HG03108 (cell line): Measurements from ENCODE around the gene BZW1.

Experiments used
- ATAC-seq: cut with Tn5 transposase; IDR thresholded peaks from one replicate; pipeline ENCODE4 v1.9.1; 2021; ENCODE audit warnings: moderate library complexity; ENCODE audit not compliant: unreplicated experiment

The BZW1 gene

DNA sequence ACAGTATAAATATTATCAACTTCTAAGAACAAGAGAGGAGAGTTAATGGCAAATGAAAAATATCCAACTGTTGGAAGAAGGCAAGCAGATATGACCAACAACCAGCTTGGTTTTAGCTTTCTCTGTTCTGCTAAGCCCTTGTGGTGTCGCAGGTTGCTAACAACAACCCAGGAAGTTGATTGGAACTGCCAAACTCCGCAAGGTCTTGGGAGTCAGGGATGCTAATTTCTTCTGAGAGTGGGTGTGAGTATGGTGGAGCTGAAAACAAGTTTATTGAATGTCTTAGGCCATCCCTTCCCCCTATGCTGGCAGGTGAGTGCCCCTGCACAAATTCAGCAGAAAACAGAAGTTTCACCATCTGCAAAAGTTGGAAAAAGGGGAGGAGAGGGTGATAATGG lies 17.5 kb downstream of the BZW1 start:
- no peak for ATAC-seq

DNA sequence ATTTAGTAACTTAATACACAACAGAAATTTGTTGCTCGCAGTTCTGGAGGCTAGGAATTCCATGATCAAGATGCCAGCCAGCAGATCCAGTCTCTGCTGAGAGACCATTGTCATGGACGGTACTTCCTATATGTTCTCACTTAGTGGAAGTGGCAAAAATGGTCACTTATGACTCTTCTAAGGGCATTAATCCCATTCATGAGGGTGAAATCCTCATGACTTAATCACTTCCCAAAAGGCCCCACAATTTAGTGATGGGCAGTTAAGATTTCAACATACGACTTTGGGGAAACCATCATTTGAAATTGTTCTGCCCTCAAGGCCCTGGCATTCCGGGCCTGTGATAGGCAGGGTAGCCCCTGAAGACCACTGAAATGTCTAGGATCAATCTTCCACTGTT lies 23.0 kb downstream of the BZW1 start:
- no peak for ATAC-seq

GRCh38 chr2:200839513-200839912 lies 27.8 kb downstream of the BZW1 start:
- ATAC-seq, result no peak

DNA sequence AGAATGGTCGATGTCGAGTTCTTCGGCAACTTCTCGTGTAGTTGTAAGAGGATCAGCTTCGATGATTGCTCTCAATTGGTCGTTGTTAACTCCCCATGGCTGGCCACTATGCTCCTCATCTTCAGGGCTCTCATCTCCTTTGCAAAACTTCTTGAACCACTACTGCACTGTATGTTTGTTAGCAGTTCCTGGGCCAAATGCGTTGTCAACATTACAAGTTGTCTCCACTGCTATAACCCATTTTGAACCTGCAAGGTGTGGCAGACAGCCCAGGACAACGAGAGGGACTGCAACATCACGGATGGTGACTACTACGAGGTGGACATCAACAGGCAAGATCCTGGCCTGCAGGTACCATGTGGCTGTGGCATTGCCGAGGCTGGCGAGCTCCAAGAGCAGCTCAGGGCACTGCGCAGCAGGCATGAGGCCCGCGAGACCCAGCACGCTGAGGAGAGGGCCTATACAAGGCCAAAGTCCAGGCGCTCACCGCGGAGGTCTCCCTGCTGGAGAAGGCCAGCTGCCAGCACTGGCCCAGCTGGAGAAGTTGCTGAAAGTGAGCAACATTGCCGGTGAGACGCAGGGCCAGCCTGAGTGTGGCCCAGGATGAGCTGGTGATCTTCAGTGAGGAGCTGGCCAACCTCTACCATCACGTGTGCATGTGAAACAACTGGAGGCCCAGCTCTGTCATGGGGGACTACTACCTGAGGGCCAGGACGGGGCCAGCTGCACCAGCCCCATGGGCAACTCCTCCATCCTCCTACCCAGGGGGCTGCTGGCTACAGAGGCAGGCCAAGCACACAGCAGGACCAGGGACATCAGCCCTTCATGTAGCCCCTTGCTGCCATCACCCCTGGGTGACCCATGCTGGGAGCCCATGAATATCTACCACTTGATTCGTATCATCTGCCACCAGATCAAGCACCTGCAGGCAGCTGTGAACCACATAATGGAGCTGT lies 32.6 kb downstream of the BZW1 start:
- ATAC-seq, result no peak

- ATAC-seq, result no peak
Measured at GRCh38 chr2:200845194-200845593, 33.5 kb downstream of the BZW1 start.

DNA sequence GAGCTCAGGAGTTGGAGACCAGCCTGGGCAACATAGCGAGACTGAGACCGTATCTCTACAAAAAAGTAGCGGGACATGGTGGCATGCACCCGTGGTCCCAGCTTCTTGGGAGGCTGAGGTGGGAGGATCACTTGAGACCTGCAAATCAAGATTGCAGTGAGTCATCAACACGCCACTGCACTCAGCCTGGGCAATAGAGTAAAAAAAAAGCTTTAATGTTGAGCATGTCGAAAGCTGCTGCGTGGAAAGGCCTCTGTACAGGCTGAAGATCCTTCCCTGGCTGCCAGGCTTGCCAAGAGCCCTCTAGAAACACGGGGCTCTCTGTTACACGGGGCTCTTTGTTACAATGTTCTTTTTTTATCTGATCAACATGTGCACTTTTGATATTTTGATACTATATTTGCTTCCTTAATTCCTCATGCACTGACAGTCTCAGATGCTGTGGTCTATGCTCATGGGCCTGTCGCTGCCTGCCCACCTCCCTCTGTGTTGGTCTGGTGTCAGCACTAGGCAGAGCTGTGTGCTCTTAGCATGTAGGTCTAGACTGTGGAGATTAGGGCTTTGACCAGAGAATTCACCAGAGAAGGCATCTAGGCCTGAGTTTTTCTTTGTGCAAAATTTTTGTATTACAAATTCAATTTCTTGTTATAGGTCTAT lies 34.1 kb downstream of the BZW1 start:
- ATAC-seq, result no peak

DNA sequence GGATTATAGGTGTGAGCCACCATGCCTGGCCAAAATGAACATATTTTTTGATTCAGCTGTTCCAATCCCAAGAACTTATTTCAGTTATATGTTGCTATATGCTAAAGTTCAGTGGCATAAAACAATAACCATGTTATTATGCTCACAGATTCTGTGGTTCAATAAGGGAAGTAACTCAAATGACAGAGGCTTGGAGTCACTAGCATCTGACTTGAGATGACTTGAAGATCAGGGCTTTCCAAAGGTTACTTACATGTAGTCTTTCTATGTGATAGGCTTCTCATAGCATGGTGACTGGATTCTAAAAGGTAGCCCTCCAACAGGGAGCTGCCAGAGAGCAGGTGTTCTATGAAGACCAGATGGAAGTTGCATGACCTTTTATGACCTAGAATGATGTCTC lies 35.6 kb downstream of the BZW1 start:
- no peak for ATAC-seq

DNA sequence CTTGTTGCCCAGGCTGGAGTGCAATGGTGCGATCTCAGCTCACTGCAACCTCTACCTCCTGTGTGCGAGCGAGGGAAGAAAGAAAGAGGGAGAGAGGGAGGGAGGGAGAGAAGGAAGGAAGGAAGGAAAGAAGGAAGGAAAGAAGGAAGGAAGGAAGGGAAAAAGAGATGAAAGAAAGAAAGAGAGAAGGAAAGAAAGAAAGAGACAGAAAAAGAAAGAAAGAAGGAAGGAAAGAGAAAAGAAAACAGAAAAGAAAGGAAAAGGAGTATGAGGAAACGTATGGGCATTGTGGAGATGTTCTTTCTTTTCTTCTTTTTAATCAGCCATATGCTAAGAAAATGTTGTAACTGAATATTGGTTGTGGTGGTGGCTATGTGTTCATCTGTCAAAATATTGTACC lies 36.2 kb downstream of the BZW1 start:
- ATAC-seq, result no peak

- ATAC-seq, result no peak
Measured at GRCh38 chr2:200850512-200851256, 39.0 kb downstream of the BZW1 start.

DNA sequence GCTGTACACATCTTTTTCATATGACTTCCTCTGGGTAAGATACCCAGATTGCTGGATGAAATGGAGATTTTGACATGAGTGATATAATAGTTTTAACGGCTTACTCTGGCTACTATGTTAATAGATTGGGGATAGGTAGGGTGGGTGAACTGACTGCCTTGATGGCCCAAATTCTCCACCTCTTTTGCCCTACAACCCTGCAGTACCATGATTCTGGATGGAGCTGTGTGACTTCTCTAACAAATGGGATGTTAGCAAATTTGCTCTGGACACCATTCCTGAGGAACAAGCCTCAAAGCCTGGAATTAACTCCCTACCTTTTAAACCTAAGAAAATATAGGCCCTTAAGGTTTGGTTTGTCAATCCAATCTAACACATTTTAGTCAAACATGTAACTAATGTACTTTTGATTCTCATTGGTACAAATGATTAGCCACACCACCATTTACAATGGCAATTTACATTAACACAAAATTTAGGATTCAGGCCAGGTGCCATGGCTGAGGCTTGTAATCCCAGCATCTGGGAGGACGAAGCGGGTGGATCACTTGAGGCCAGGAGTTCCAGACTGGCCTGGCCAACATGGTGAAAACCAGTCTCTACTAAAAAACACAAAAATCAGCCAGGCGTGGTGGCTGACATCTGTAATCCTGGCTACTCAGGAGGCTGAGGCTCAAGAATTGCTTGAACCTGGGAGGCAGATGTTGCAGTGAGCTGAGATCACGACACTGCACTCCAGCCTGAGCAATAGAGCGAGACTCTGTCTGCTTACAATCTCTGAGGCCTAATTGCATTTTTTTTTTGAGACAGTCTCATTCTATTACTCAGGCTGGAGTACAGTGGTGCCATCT lies 39.9 kb downstream of the BZW1 start:
- ATAC-seq, result no peak

- no peak for ATAC-seq
Measured at GRCh38 chr2:200852605-200853004, 40.9 kb downstream of the BZW1 start.

- ATAC-seq, result no peak
Measured at GRCh38 chr2:200856806-200857205, 45.1 kb downstream of the BZW1 start.

- ATAC-seq, result no peak
Measured at GRCh38 chr2:200860092-200860795, 48.5 kb downstream of the BZW1 start.

- ATAC-seq, result no peak
Measured at GRCh38 chr2:200861617-200862155, 50.0 kb downstream of the BZW1 start.

- no peak for ATAC-seq
Measured at GRCh38 chr2:200862532-200863000, 50.9 kb downstream of the BZW1 start.

DNA sequence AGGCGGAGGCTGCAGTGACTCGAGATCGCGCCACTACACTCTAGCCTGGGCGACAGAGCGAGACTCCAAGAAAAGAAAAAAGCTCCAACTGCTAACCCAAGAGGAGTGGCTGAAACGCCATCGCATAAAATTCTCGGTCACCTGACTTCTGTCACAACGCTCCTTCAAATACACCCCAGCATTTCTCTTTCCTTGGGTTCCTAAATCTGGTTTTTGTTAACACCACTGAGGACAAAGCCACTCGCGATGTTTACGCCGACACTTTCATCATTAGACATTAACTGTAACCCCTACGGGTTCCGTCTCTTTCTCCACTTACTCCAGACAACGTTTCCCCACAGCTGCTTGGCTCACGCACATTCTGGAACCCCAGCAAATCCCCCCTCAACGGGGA lies 52.1 kb downstream of the BZW1 start:
- peak; percentile 5 for ATAC-seq

GRCh38 chr2:200864176-200865034 lies 52.7 kb downstream of the BZW1 start, which contains the start of gene CLK1:
Gene CLK1, minus strand, starts transcription at chr2:200864658. Its CDS starts 2,796 bp downstream, at chr2:200861862.
- peak; percentile 86 for ATAC-seq

DNA sequence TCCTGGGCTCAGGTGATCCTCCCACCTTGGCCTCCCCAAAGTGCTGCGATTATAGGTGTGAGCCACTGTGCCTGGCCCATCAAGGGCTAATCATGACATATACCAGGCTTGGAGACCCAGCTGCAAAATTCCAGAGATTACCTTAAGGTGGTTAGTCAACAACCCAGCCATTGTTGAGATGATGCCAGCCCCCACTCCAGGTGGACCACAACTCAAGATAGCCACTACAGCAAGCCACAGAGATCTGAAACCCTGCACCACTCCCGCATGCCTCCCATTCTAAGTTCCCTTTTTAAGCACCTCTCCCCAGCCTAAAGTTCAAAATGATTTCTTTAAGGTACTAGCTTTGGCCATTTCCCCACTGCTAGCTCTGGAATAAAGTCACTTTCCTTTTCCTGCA lies 57.3 kb downstream of the BZW1 start:
- no peak for ATAC-seq

GRCh38 chr2:200871151-200871550 lies 59.4 kb downstream of the BZW1 start:
- ATAC-seq, result no peak
